Measurements from ENCODE around the gene SELE.
"Not testable (repeated sequence)": the region's sequence is repeated elsewhere in the genome, so short reads cannot be mapped to it uniquely, and the experiment has no call there.

The SELE gene

DNA sequence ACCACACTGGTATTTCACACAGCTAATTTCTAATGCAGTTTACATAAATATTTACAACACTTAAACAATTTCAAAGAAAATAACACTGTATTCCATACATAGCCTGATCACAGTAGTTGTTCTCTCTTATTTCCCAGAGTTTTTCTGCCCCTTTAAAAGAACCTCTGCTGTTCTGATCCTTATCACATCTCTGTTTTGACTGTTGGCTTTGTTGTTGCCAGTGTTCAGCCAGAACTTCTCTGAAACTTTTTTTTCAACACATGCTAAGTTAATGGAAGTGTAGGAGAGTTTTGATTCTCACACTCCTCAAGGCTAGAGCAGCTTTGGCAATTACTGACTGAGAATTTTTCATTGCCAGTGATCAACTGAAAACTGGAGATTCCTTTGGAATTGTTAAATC lies 11.1 kb downstream of the SELE start:
- DNase-seq (ENCODE audit: low read depth) = no peak

DNA sequence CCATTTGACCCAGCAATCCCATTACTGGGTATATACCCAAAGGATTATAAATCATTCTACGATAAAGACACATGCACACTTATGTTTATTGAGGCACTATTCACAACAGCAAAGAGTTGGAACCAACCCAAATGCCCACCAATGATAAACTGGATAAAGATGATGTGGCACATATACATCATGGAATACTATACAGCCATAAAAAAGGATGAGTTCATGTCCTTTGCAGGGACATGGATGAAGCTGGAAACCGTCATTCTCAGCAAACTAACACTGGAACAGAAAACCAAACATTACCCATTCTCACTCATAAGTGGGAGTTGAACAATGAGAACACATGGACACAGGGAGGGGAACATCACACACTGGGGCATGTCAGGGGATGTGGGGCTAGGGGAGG lies 18.8 kb downstream of the SELE start:
- not testable (repeated sequence) for DNase-seq (ENCODE audit: low read depth)

DNA sequence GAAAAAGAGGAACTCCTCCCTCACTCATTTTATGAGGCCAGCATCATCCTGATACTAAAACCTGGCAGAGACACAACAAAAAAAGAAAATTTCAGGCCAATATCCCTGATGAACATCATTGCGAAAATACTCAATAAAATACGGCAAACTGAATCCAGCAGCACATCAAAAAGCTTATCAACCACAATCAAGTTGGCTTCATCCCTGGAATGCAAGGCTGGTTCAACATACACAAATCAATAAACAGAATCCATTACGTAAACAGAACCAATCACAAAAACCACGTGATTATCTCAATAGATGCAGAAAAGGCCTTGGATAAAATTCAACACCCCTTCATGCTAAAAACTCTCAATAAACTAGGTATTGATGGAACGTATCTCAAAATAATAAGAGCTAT lies 20.8 kb downstream of the SELE start:
- DNase-seq (ENCODE audit: low read depth) = not testable (repeated sequence)

DNA sequence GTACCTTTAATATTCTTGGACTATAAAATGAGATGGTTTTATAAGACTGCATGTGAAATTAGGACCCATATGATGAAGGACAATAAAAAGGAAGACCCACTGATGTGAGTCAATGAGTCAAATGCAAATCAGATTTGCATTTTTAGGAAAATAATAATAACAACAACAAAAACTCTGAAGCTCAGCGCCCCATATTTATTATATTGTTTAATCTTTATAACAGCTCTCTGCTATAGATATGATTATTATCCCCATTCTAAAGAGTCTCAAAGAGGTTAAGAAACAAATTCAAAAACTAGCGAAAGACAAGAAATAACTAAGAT lies 21.6 kb downstream of the SELE start:
- DNase-seq (ENCODE audit: low read depth) = no peak

DNA sequence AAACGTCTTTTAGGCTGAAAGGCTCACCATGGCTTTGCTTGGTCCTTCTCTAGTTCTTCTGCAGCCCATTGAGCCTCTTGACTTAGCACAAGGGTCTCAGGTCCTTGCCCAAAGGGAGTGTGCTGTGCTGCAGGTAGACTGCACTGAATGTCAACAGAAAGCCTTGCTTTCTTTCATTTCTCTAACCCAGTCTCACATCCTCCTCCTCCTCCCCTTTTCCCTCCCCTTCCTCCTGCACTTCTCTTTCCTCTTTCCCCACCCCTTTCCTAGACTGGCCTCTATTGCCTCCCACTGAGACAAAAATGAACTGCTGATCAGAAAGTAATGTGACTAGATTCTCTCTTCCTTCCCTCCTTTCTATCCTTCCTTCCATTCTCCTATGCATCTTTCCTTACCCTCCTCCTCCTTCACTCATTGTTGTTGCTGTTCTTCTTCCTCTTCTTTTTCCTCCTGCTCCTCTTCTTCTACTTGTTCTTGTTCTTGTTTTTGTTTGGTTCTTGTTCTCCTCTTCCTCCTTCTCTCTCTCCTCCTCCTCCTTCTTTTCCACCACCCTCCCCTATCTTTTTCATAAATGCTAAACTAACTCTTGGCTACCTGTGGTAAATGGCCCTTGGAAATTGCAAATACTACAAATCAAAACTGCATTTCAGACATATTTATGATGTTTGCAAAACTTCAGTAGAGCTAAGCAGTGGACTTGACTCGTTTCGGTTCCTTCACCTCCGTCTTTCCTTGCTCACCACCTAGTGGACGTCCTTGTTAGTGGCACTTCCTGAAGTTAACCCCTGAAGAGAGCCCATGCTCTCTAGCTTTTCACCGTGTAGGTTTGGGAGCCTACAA lies 22.2 kb downstream of the SELE start, which contains the start of gene SELL:
Gene SELL, minus strand, starts transcription at position 152 of the 840 bp plus-strand sequence. Its CDS starts 122 bp downstream, at position 30.
- DNase-seq (ENCODE audit: low read depth) = peak; percentile 39

DNA sequence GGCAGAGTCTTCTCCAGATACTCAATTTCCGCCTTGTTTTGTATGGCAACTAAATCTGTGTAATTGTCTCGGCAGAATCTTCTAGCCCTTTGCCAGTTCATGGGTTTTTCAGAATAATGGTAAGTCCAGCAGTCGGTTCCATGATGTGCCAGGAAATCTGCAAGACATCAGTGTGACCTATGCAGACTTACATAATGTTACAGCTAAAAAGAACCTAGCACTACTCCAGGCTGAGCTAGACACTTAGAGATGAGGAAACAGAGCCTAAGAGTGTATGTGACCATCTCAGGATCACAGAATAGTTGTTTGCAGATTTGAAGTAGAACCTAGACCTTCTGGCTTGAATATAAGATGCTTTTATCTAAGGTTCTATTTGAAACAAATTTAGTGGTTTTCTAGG lies 25.2 kb downstream of the SELE start:
- no peak for DNase-seq (ENCODE audit: low read depth)

DNA sequence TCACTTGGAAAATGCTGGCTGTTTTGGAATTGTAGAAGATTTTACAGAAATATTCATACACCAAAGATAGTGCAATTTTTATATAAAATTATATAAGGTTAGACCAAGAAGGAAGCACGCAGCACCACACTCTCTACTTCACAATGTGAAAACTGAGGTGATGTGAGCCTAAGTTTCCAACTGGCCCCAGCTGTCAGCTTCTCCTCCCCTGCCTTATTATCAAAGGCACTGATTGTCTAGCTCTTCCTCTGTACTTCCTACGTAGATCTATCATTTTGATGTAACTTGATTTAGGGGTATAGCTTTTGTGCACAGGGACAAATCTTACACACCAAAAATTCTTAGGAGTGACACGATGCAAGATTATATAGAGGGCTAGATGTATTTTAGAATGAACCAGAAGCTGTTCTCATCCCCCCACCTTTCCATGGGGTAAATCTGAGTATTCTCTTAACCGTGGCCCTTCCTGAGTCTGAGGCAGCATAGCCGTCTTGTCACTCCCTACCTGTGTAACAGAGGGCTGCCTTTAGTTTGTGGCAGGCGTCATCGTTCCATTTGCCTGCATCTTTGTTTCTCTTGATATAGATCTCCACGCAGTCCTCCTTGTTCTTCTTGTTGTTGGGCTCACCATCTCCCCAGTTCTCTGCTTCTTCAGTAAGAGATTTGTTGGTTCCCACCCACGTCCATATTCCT lies 25.8 kb downstream of the SELE start:
- DNase-seq (ENCODE audit: low read depth) = no peak

DNA sequence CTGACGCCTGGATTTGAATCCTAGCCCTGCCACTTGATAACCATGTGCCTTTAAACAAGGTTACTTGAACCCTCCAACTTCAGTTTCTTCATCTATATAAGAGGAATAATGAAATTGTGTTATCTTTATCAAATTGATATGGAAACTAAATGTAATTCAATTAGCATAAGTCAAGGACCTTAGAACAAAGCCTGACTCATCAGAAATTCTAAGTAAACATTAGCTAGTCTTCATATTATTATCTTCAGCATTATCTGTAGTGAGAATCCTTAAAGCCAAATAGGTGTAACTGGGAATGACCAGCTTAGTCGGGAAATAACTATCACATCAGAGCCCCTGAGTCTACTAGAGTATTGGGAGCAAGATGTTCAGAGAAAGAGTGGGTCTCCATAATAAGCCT lies 29.1 kb downstream of the SELE start:
- no peak for DNase-seq (ENCODE audit: low read depth)

DNA sequence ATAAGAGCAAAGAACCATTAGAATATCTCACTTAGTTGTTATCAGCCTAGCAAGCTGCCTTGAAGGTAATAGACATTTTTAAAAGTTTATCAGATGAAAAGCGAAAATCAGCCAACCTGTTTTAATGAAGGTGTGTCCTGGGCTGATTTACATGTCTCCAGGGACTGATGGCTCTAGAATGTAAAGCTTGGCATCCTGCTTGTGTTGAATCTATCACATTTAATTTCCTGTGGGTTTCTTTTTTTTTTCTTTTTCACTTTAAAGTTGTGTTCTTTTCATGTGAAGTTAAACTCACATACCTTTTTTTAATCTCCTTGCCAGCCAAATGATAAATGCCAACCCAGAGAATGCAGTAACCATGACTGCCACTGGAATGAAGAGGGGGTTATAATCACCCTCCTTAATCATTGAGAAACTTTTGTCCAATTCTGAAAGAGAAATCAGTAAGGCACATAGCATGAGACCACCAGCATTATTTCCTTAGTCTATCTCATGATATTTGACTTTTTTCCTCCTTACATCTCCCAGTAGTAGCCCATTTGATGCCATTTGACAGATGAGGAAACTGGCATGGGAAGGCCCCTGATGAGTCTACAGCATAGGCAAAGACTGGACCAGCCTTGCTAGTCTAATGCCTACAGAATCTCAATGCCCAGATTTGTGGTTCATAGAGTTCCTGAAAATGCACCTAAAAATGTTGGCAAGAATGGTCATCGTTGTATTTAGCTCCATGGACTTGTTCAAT lies 32.4 kb downstream of the SELE start:
- DNase-seq (ENCODE audit: low read depth) = no peak

DNA sequence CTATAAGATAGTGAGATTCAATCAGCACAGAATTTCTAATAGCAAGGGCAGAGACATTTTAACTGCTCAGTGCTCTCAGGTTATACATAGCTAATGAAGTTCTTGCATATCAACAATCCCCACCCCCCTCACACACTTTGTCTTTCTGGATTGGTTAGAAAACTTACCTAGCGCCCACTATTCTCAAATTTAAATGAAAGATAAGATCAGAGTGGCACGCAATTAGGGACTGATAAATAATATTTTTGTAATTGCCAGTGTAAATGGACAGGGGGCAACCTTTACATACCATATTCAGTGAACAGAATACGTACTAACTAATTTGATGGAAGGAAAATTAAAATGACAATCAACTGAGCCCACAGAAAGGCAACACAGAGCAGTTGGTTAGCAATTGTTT lies 34.2 kb downstream of the SELE start:
- no peak for DNase-seq (ENCODE audit: low read depth)

DNA sequence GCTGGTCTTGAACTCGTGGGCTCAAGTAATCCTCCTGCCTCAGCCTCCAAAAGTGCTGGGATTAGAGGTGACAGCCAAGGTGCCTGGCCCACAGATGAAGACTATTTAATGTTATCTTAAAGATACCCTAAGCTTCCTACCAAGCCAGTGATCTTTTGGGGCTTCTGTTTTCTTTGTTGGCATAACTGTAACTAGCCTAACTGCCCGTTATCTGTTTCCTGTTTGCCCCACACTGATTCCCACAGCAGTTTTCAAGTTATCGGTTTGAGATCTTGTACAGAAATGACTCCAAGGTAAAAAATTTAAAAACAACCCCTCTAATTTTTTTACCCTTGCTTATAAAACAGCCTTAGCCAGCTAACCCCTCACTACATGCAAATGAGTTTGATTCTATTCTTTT lies 34.9 kb downstream of the SELE start:
- no peak for DNase-seq (ENCODE audit: low read depth)

DNA sequence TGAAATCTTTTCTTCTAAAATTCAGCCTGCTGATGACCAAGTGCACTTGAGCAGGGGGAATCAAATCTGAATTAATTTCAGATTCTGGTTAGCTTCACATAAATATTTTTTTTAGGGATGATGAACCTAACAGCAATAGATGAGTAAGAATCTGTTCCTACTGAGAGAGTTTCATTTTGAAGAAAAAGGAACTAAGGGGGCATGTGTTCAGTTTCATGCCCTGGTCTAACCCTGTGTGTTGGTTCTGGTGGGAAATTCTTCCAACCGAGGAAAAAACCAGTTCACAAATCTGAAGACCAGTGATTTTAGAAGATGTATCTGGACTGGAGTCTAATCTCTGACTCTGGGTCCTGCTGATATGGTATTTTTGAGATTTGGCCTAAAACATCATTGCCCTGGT lies 36.1 kb downstream of the SELE start:
- no peak for DNase-seq (ENCODE audit: low read depth)

DNA sequence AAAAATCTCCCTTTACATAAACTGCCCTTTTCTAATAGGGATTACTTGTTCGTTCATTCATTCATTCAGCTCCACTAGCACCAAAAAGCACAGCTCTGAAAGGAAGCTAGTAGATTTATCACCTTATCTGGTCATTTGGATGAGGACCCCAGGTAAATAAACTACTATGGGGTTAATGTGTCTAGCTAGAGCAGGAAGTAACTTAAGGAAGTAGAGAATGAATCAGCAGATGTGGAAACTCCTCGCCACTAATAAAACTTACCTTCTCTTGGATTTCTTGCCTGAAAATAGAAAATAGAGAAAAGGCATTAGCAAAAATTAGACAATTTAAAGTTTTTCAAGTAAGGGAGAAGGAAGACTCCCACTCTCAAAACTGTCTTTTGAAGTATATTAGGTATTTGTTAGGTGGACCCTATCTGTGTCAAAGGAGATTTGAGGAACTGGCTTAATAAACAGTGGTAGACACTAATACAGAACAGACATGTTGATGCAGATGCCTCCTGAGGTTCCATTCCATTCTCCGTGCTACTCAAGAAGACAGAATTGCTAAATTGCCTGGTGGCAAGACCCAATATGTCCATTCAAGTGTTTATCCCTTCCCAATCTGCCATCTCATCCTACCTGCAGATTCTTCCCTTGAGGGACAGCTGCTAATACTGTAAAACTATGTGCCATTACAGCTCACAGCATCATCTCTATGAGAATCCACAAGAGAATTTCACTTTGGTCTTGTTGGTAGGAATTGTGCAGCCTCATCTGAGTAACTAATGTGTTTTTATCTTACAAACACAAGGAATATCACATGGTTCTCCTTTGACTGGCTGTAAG lies 37.4 kb downstream of the SELE start:
- no peak for DNase-seq (ENCODE audit: low read depth)

DNA sequence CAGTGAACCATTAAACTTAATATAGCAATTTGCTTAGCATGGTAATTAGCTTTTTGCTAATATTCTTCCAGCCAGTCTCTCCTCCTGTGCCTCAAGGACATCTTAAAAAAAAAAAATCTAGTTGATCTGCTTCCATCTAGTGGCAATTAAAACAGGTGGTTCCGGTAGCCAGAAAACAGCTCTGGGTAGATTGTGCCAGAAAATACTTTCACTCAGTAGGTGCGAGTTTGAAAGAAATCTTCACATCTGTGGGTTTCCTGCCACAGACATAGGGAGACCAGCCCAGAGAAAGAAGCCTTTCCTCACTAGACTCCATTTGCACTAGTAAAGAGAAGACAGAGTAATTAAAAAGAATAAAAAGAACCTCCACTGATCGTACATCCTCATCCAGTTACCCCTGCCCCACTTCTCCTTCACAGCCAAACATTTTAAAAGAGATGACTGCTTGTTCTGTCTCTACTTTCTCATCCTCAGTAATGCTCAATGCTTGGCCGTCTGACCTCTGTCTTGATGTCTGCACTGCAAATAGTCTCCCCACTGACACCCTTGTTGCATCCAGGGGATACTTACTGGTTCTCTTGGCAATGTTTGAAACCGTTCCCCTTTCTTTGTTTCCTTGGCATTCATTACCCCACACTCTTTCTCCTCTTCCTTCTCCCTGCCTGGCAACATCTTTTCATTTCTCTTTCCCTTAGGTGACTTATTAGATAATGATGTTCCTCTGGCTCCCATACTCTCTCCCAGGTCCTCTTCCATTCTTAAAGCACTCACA lies 39.4 kb downstream of the SELE start:
- peak; percentile 33 for DNase-seq (ENCODE audit: low read depth)

DNA sequence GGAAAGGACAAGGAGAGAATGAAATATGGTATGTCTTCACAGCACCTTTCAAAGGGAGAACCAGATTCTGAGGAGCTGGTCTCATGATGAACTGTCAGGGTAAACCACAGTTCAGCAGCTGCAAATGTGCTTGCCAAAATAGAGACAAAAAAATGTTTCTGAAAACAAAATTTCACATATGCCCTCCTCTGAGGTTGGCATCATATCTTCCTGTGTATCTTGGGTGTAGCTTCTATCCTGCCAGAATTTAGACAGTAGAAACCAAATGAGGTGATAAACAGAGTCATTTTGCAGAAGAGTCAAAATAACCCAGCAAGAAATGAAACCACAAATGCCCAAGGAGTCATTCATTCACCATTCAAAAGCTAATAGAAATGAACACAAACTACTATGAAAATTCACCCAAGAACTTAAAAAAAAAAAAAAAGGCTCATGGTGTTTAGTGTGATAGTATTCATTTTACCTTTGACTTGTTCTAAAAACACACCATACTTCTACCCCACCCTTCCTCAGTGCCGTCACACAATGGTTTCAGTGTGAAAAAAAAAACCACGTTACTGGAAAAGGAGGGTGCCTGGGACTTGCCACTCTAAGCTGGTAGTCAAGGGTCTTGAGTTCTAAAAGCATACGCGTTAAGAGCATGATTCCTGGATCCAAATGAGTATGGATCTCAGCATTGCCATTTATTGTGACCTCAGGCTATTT lies 41.0 kb downstream of the SELE start:
- no peak for DNase-seq (ENCODE audit: low read depth)

DNA sequence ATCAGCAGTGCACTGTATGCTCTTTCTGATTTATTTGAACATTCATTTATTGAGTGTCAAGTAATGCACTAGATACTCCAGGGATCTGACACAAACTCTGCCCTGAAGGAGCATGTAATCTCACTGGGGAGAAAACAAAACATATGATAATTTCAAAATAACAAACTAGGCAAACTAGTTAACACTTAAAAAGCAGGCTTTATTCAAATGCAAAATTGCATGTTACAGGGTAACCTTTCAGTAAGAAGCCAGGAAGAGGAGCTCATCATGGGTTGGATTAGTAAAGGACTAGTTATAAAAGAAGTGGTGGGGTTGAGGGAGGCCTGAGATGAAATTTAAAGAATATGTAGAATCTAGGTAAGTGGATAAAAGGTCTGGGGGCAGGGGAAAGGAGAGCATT lies 43.4 kb downstream of the SELE start:
- DNase-seq (ENCODE audit: low read depth) = no peak

DNA sequence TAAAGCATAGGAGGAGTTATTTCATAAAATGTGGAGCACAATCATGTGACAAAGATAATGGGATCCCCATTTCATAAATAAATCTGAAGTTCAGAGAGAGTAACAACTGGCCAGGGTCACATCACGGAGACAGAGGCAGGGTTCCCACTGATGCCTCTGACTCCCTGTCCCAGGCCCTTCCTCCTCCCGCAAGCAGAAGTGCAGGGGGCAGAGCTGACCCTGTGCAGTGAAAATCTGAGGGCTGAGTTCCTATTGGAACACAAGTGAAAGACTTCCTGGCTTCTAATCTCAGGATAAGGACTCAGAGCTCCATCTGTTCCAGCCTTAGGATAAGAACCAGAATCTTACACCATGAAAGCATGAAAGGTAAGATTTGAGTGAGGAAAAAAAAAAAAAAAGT lies 44.5 kb downstream of the SELE start:
- no peak for DNase-seq (ENCODE audit: low read depth)

DNA sequence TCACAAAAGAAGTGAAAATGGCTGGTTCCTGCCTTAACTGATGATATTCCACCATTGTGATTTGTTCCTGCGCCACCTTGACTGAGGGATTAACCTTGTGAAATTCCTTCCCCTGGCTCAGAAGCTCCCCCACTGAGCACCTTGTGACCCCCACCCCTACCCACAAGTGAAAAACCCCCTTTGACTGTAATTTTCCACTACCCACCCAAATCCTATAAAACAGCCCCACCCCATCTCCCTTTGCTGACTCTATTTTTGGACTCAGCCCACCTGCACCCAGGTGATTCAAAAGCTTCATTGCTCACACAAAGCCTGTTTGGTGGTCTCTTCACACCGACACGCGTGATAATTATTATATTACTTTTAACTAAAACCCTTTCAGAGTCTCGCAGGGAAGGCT lies 45.5 kb downstream of the SELE start:
- not testable (repeated sequence) for DNase-seq (ENCODE audit: low read depth)

DNA sequence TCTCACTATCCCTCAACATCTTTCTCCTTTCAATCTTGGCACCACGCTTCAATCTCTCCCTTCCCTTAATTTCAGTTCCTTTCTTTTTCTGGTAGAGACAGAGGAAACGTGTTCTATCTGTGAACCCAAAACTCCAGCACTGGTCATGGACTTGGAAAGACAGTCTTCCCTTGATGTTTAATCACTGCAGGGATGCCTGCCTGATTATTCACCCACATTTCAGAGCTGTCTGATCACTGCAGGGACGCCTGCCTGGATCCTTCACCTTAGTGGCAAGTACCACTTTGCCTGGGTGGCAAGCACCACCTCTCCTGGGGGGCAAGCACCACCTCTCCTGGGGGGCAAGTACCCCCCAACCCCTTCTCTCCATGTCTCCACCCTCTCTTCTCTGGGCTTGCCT lies 50.2 kb downstream of the SELE start:
- DNase-seq (ENCODE audit: low read depth) = no peak

DNA sequence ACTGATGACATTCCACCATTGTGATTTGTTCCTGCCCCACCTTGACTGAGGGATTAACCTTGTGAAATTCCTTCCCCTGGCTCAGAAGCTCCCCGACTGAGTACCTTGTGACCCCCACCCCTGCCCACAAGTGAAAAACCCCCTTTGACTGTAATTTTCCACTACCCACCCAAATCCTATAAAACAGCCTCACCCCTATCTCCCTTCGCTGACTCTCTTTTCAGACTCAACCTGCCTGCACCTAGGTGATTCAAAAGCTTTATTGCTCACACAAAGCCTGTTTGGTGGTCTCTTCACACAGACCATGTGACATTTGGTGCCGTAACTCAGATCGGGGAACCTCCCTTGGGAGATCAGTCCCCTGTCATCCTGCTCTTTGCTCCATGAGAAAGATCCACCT lies 50.7 kb downstream of the SELE start:
- DNase-seq (ENCODE audit: low read depth) = not testable (repeated sequence)

DNA sequence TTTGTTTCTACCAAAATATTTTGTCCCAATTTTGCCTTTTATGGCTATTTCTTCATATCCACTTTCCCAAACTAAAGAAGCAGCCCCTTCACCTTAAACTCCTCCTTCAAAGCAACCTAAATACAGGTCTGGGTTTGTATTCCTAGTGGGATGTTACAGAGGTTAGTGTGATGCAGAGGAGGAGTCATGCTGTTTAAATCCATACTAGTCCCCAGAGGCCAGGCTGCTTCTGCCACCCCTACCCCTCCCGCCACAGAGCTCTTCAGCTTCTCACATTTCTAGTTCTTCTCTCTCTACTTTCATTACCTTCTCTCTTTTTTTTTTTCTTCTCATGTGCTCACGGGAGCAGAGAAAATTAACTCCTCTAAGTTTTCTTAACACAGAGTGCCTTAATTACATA lies 51.8 kb downstream of the SELE start:
- DNase-seq (ENCODE audit: low read depth) = no peak
